K562 (cell line): ENCODE measurements around the gene PPM1M. TPM values are rescaled to one million over a fixed set of nuclear protein-coding genes. Genes with fewer than 3 reads are reported as not detected.

Experiments
- ATAC-seq: fragments of 200-7000 bp; cut with Tn5 transposase; 3 replicates; pipeline ENCODE4 v1.9.1; 2020; ENCODE audit warnings: moderate library complexity
- BruUV-seq: library from RNA; stranded (reverse); fragments of 400-500 nt; replicated peaks from 2 replicates; lab custom pipeline; 2021; lab: Mats Ljungman, UMichigan
- CTCF ChIA-PET: fragments of 300-600 bp; formaldehyde crosslinking; extraction: SDS; loops from one replicate; lab custom pipeline; 2021; ENCODE audit warnings: low intra/inter-chr PET ratio; lab: Yijun Ruan, JAX
- POLR2A ChIA-PET: fragments of 300-600, 350-650 bp; sonication (Branson Sonifier 250); formaldehyde crosslinking; extraction: SDS; loops from one replicate; lab custom pipeline; 2021; ENCODE audit warnings: antibody characterized with exemption, inconsistent platforms; lab: Yijun Ruan, JAX
- DNase-seq, 4 experiments: peaks; one replicate each; pipeline versions ENCODE4 v3.0.0 to v3.0.0-alpha.2; 2011 to 2018; ENCODE audit warnings: low spot score in 3 of 4, mixed read lengths in 3 of 4; ENCODE audit errors: extremely low read depth in 1 of 4
- FAIRE-seq: peaks from 2 replicates; lab custom pipeline; 2011; peaks lifted over from hg19 to GRCh38; lab: Jason Lieb, UNC
- H2AFZ ChIP-seq: 2 replicates; pipeline ENCODE4 v1.6.0; 2011; ENCODE audit warnings: low read depth, low read length, control low read depth, inconsistent platforms
- H3K27ac ChIP-seq: fragments of 200-600 bp; 3 replicates; pipeline ENCODE4 v1.8.0; 2011; ENCODE audit warnings: low read depth, mild to moderate bottlenecking, control low read depth, inconsistent platforms, low read length, moderate library complexity, mixed read lengths; ENCODE audit errors: extremely low read depth
- H3K27me3 ChIP-seq, 2 experiments: fragments of 300-600 bp in 1 of 2; 2 replicates in 1 of 2; 3 replicates in 1 of 2; pipeline versions ENCODE4 v1.6.0 to v1.8.0; 2011; ENCODE audit warnings: inconsistent platforms in 2 of 2, low read length in 2 of 2, mild to moderate bottlenecking in 1 of 2, mixed read lengths in 1 of 2, moderate library complexity in 1 of 2; ENCODE audit not compliant: control insufficient read depth in 2 of 2, insufficient read depth in 2 of 2
- H3K36me3 ChIP-seq: fragments of 300-600 bp; 3 replicates; pipeline ENCODE4 v1.8.0; 2011; ENCODE audit warnings: mild to moderate bottlenecking, low read length, inconsistent platforms; ENCODE audit not compliant: control insufficient read depth, insufficient read depth
- H3K4me1 ChIP-seq, 2 experiments: fragments of 200-600 bp in 1 of 2; replicated peaks in 1 of 2; 2 replicates in 1 of 2; 3 replicates in 1 of 2; pipeline versions ENCODE4 v1.5.1 to v1.8.0; 2011; ENCODE audit warnings: inconsistent platforms in 2 of 2, low read length in 2 of 2, mild to moderate bottlenecking in 1 of 2, mixed read lengths in 1 of 2, moderate library complexity in 1 of 2; ENCODE audit not compliant: control insufficient read depth in 2 of 2, insufficient read depth in 2 of 2
- H3K4me2 ChIP-seq: 2 replicates; pipeline ENCODE4 v1.6.1; 2011; ENCODE audit warnings: low read length, control low read depth, inconsistent platforms, mixed read lengths; ENCODE audit not compliant: insufficient read depth
- H3K4me3 ChIP-seq: fragments of 200-600 bp; sonication (generic), shearing (Covaris generic); 2 replicates; pipeline ENCODE4 v1.5.1; 2016; ENCODE audit warnings: control low read depth, inconsistent platforms
- H3K79me2 ChIP-seq: fragments of 200-600 bp; 3 replicates; pipeline ENCODE4 v1.8.0; 2011; ENCODE audit warnings: low read length, inconsistent platforms; ENCODE audit not compliant: control insufficient read depth, insufficient read depth
- H3K9ac ChIP-seq, 2 experiments: 2 replicates each; pipeline versions ENCODE4 v1.6.0 to v1.6.1; 2011; ENCODE audit warnings: low read depth in 2 of 2, low read length in 2 of 2, control low read depth in 1 of 2, inconsistent platforms in 1 of 2, mild to moderate bottlenecking in 1 of 2, mixed read lengths in 1 of 2; ENCODE audit not compliant: insufficient read depth in 1 of 2
- H3K9me1 ChIP-seq: one replicate; pipeline ENCODE4 v1.6.0; 2011; ENCODE audit warnings: inconsistent platforms, mild to moderate bottlenecking, low read length, moderate library complexity; ENCODE audit not compliant: control insufficient read depth, insufficient read depth
- H3K9me3 ChIP-seq: replicated peaks from 2 replicates; pipeline ENCODE4 v1.5.1; 2011; ENCODE audit warnings: low read depth, low read length, inconsistent platforms; ENCODE audit not compliant: control insufficient read depth, insufficient read depth
- H4K20me1 ChIP-seq: replicated peaks from 2 replicates; pipeline ENCODE4 v1.6.1; 2011; ENCODE audit warnings: low read length, inconsistent platforms, mixed read lengths; ENCODE audit not compliant: control insufficient read depth, insufficient read depth
- BRF2 ChIP-seq: IDR thresholded peaks from 3 replicates; pipeline ENCODE4 v1.6.1; 2011; ENCODE audit warnings: borderline replicate concordance, mild to moderate bottlenecking; ENCODE audit not compliant: insufficient read length, insufficient read depth
- CEBPZ ChIP-seq: fragments of 150-350 bp; IDR thresholded peaks from 2 replicates; pipeline ENCODE4 v1.6.1; 2014; ENCODE audit warnings: low read depth, mild to moderate bottlenecking, low read length, borderline replicate concordance
- DEAF1 ChIP-seq: fragments of 450-650 bp; formaldehyde crosslinking; IDR thresholded peaks from 2 replicates; pipeline ENCODE4 v1.4.0; 2020; ENCODE audit warnings: mild to moderate bottlenecking, moderate library complexity
- PBX2 ChIP-seq, 2 experiments: IDR thresholded peaks in 1 of 2; conservative IDR thresholded peaks in 1 of 2; 2 replicates each; pipeline ENCODE4 v1.6.1; 2016; ENCODE audit warnings: low read depth in 2 of 2, mild to moderate bottlenecking in 1 of 2, missing compliant biosample characterization in 1 of 2, missing genetic modification characterization in 1 of 2, moderate library complexity in 1 of 2
- POU5F1 ChIP-seq: fragments of 150-350 bp; IDR thresholded peaks from 2 replicates; pipeline ENCODE4 v1.6.1; 2014; ENCODE audit warnings: borderline replicate concordance, low read length, low read depth, mild to moderate bottlenecking; ENCODE audit not compliant: partially characterized antibody
- RBM22 ChIP-seq: fragments of 200-400 bp; formaldehyde crosslinking; IDR thresholded peaks from 2 replicates; pipeline ENCODE4 v1.6.1; 2018; ENCODE audit warnings: low read length, low read depth; ENCODE audit not compliant: poor library complexity, severe bottlenecking
- SMAD3 ChIP-seq: fragments of 450-650 bp; formaldehyde crosslinking; conservative IDR thresholded peaks from 2 replicates; pipeline ENCODE4 v1.4.0; 2020; ENCODE audit warnings: mild to moderate bottlenecking
- SREBF1 ChIP-seq: fragments of 150-350 bp; IDR thresholded peaks from 2 replicates; pipeline ENCODE4 v1.6.1; 2014; ENCODE audit warnings: antibody characterized with exemption, low read depth, low read length, borderline replicate concordance
- THRB ChIP-seq: fragments of 450-650 bp; formaldehyde crosslinking; conservative IDR thresholded peaks from 2 replicates; pipeline ENCODE4 v1.4.0; 2022; ENCODE audit warnings: mild to moderate bottlenecking, missing genetic modification characterization
- ZNF217 ChIP-seq: sonication (generic); formaldehyde crosslinking; IDR thresholded peaks from 2 replicates; pipeline ENCODE4 v1.8.0; 2022; ENCODE audit warnings: mild to moderate bottlenecking, missing genetic modification reagents
- WGBS: fragments of 100-300 bp; shearing (Covaris generic); methylation state at CpG from one replicate; pipeline ENCODE4 v1.1.6; 2016; ENCODE audit warnings: low coverage, mixed read lengths; ENCODE audit not compliant: insufficient coverage; ENCODE audit errors: missing lambda C conversion rate; 5-methylcytosine and 5-hydroxymethylcytosine counted together
- in situ Hi-C: fragments of 300-500 bp; cut with MboI; formaldehyde crosslinking; loops from 4 replicates; pipeline ENCODE4 v1.15.0; 2018; ENCODE audit warnings: inconsistent platforms, mixed read lengths
- intact Hi-C: fragments of 100-400 bp; cut with micrococcal nuclease; formaldehyde crosslinking; loops from 2 replicates; pipeline ENCODE4 v1.14.2; 2022
- polyA plus RNA-seq, 8 experiments: library from polyadenylated mRNA; depleted of rRNA in 4 of 8; stranded (reverse) in 5 of 8; unstranded in 3 of 8; fragments of >200 nt; fragmentation: Nextera tagmentation in 2 of 8; fragmentation: Illumina TruSeq in 1 of 8; extraction: Ambion mirVana in 2 of 8; extraction: Trizol in 1 of 8; gene quantifications; 2 replicates each; pipeline versions ENCODE4 v1.2.1 to v1.2.3, GENCODE V29; 2011 to 2014; ENCODE audit warnings: inconsistent platforms in 1 of 8, missing spikeins in 1 of 8
- total RNA-seq, 7 experiments: library from RNA; depleted of rRNA in 6 of 7; stranded (reverse); fragments of >200 nt in 6 of 7; fragmentation: Illumina TruSeq in 2 of 7; extraction: Trizol in 2 of 7; gene quantifications; 2 replicates each; pipeline versions ENCODE4 v1.2.1 to v1.2.3, GENCODE V29; 2011 to 2021; ENCODE audit warnings: low replicate concordance in 1 of 7

Gene PPM1M
- total and polyA plus RNA-seq, 9 of the 15 experiments (the other 6 are each of a cell fraction or from before 2014, with no cell fraction given), result 1.4 to 9.2 (median 4.4) TPM

- DNase-seq (no peak), ATAC-seq (peak; percentile 6), FAIRE-seq (no peak)
- Histone ChIP-seq H2AFZ (peak overlapping the region; percentile 77), H3K27me3 (no peaks in the 10 kb centered on the region), H3K9ac (peak overlapping the region; percentile 30 to 82; a peak in 3 of 4 replicates), H3K9me3 (no peaks in the 10 kb centered on the region), H3K79me2 (no peaks in the 10 kb centered on the region), H3K27ac (no peak overlapping the region), H3K36me3 (peaks cover 12% of the 10 kb centered on the region; the same call in 1 of the 3 replicates), H3K4me1 (peaks cover 17 to 21% of the 10 kb centered on the region in 2 experiments; a peak in 4 of 5 replicates), H3K9me1 (no peaks in the 10 kb centered on the region), H4K20me1 (0 out of 2 replicates have a peak, but pooled peaks cover 6% of the 10 kb centered on the region), H3K4me3 (peak overlapping the region; percentile 38), H3K4me2 (peak overlapping the region; percentile 72)
- 57% methylated on average over 5 of the region's 8 CpGs for WGBS
- in situ Hi-C loops (no loop called here), intact Hi-C loops (no loop called here)
- BruUV-seq, result no TSS peak
- ChIA-PET CTCF (no interaction called here), POLR2A (interaction anchor here (0.6 to 1.8 kb wide), 8 partner anchors 9 to 32 kb away, joined by 3 to 8 read pairs (median 5); partner anchors contain the start of genes TLR9 and WDR82)
- TF ChIP-seq SREBF1 (no peak), PBX2 (CRISPR knock-in tag; IDR thresholded peaks at IDR 0.05; ENCODE audit: low read depth) (no peak), PBX2 (tag; conservative IDR thresholded peaks at IDR 0.05; ENCODE audit: low read depth) (no peak), CEBPZ (no peak), BRF2 (no peak), POU5F1 (no peak), SMAD3 (CRISPR knock-in tag) (no peak), RBM22 (no peak), ZNF217 (CRISPR knock-in tag) (no peak), DEAF1 (no peak), THRB (no peak)
Measured at GRCh38 chr3:52246264-52246620, 683 bp downstream of the PPM1M start.
